Breast epithelium (tissue), 4 donors: ENCODE data around the gene DGCR8. TPM values are rescaled to one million over a fixed set of nuclear protein-coding genes. Genes with fewer than 3 reads are reported as not detected.

Experiments used
- DNase-seq, 2 donors: peaks; one replicate each; pipeline ENCODE4 v3.0.0-alpha.2; 2019; ENCODE audit warnings: low spot score in 2 of 2
- H3K27ac ChIP-seq, 2 donors: fragments of 200-600 bp; sonication (generic) in 1 of 2; one replicate each; pipeline ENCODE4 v1.5.1; 2016 to 2019; ENCODE audit warnings: mild to moderate bottlenecking in 1 of 2
- H3K27me3 ChIP-seq, 2 donors: fragments of 200-600 bp; sonication (generic) in 1 of 2; one replicate each; pipeline versions ENCODE4 v1.5.1 to v1.6.0; 2017 to 2019; ENCODE audit warnings: control low read depth in 1 of 2, mild to moderate bottlenecking in 1 of 2
- H3K36me3 ChIP-seq: fragments of 200-600 bp; one replicate; pipeline ENCODE4 v1.5.1; 2019
- H3K4me1 ChIP-seq, 2 donors: fragments of 200-600 bp; sonication (generic); one replicate each; pipeline ENCODE4 v1.5.1; 2016 to 2019; ENCODE audit warnings: control low read depth in 1 of 2
- H3K4me3 ChIP-seq, 3 donors: fragments of 200-600 bp; sonication (generic); 1 replicate in 2 of 3; 2 replicates in 1 of 3; pipeline ENCODE4 v1.5.1; 2016 to 2019; ENCODE audit warnings: mild to moderate bottlenecking in 3 of 3, moderate library complexity in 2 of 3
- H3K9me3 ChIP-seq, 2 donors: fragments of 200-600 bp; sonication (generic) in 1 of 2; one replicate each; pipeline ENCODE4 v1.5.1; 2016 to 2019; ENCODE audit warnings: control low read depth in 1 of 2
- CTCF ChIP-seq, 3 donors: fragments of 450-650 bp; IDR thresholded peaks; one replicate each; pipeline ENCODE4 v1.5.1; 2016 to 2017; ENCODE audit warnings: antibody characterized with exemption in 3 of 3, mild to moderate bottlenecking in 3 of 3, moderate library complexity in 3 of 3
- POLR2A ChIP-seq: fragments of 450-650 bp; IDR thresholded peaks from one replicate; pipeline ENCODE4 v1.6.1; 2016; ENCODE audit warnings: antibody characterized with exemption, mild to moderate bottlenecking, moderate library complexity
- POLR2AphosphoS5 ChIP-seq, 3 donors: sonication (generic); formaldehyde crosslinking; IDR thresholded peaks; one replicate each; pipeline ENCODE4 v1.6.1; 2017; ENCODE audit warnings: antibody characterized with exemption in 3 of 3
- intact Hi-C: fragments of 100-400 bp; cut with DNase I; formaldehyde crosslinking; loops from one replicate; pipeline ENCODE4 v1.15.1; 2023; ENCODE audit warnings: low total_unique reads
- total RNA-seq, 3 donors: library from RNA; depleted of rRNA; stranded (reverse); fragments of >200 nt; gene quantifications; one replicate each; pipeline ENCODE4 v1.1.0, GENCODE V29; 2016

Gene DGCR8
- total RNA-seq, 3 donors from 2014 or later, result 18.4 to 34.7 (median 29.0) TPM

GRCh38 chr22:20087319-20088262 is 7.5 kb downstream of the DGCR8 start:
- TF ChIP-seq CTCF (IDR thresholded peaks at IDR 0.05) (no peak), POLR2A (no peak), POLR2AphosphoS5 (IDR thresholded peaks at IDR 0.05) (no peak)
- intact Hi-C loops, result no loop called here
- Histone ChIP-seq H3K27me3 (no peaks in the 10 kb centered on the region), H3K4me1 (no peaks in the 10 kb centered on the region), H3K4me3 (no peak overlapping the region), H3K9me3 (no peaks in the 10 kb centered on the region), H3K36me3 (peaks cover 24% of the 10 kb centered on the region), H3K27ac (no peak overlapping the region)
- no peak for DNase-seq

GRCh38 chr22:20088263-20088648 is 8.2 kb downstream of the DGCR8 start:
- TF ChIP-seq POLR2A (no peak), POLR2AphosphoS5 (IDR thresholded peaks at IDR 0.05) (no peak), CTCF (IDR thresholded peaks at IDR 0.05) (no peak)
- no peak overlapping the region for H3K4me3 ChIP-seq
- intact Hi-C loops, result no loop called here
- no peaks in the 10 kb centered on the region for H3K27me3 ChIP-seq
- no peaks in the 10 kb centered on the region for H3K9me3 ChIP-seq
- no peaks in the 10 kb centered on the region for H3K4me1 ChIP-seq
- no peak overlapping the region for H3K27ac ChIP-seq
- no peak for DNase-seq
- H3K36me3 ChIP-seq, result peaks cover 24% of the 10 kb centered on the region

GRCh38 chr22:20089226-20089976 is 9.4 kb downstream of the DGCR8 start:
- Histone ChIP-seq H3K27me3 (no peaks in the 10 kb centered on the region), H3K36me3 (peaks cover 25% of the 10 kb centered on the region), H3K27ac (no peak overlapping the region), H3K9me3 (no peaks in the 10 kb centered on the region), H3K4me3 (no peak overlapping the region), H3K4me1 (no peaks in the 10 kb centered on the region)
- DNase-seq, result no peak
- TF ChIP-seq CTCF (IDR thresholded peaks at IDR 0.05) (no peak), POLR2A (no peak), POLR2AphosphoS5 (IDR thresholded peaks at IDR 0.05) (no peak)
- intact Hi-C loops, result no loop called here

- no peak for TF ChIP-seq POLR2A
- no peak for TF ChIP-seq CTCF (IDR thresholded peaks at IDR 0.05)
- no peak for TF ChIP-seq POLR2AphosphoS5 (IDR thresholded peaks at IDR 0.05)
- Histone ChIP-seq H3K36me3 (peaks cover 30% of the 10 kb centered on the region), H3K27ac (no peak overlapping the region)
Observed at GRCh38 chr22:20089977-20090729, 10.1 kb downstream of the DGCR8 start.

More at GRCh38 chr22:20089977-20090729, 10.1 kb downstream of the DGCR8 start:
- Histone ChIP-seq H3K4me1 (no peaks in the 10 kb centered on the region), H3K9me3 (no peaks in the 10 kb centered on the region), H3K4me3 (no peak overlapping the region), H3K27me3 (no peaks in the 10 kb centered on the region)
- no peak for DNase-seq
- intact Hi-C loops, result no loop called here
